ENCODE results near the gene TTC31. TPM values are rescaled to one million over a fixed set of nuclear protein-coding genes. Genes with fewer than 3 reads are reported as not detected.
"Not testable (repeated sequence)": the region's sequence is repeated elsewhere in the genome, so short reads cannot be mapped to it uniquely, and the experiment has no call there.

TTC31 gene
- total RNA-seq, 1 donor from 2014 or later: 20.9 TPM

- peak overlapping the region; percentile 72 for H3K4me3 ChIP-seq (ENCODE audit: low read depth, low read length)
- no peak for TF ChIP-seq CTCF (conservative IDR thresholded peaks at IDR 0.05; ENCODE audit: low read depth, low read length)
- no peak for DNase-seq (ENCODE audit: low read depth)
Observed at GRCh38 chr2:74440378-74441169, 42.3 kb upstream of the TTC31 start.

GRCh38 chr2:74441170-74441689 is 41.7 kb upstream of the TTC31 start:
- peak overlapping the region; percentile 72 for H3K4me3 ChIP-seq (ENCODE audit: low read depth, low read length)
- no peak for TF ChIP-seq CTCF (conservative IDR thresholded peaks at IDR 0.05; ENCODE audit: low read depth, low read length)
- no peak for DNase-seq (ENCODE audit: low read depth)

GRCh38 chr2:74441690-74442482 is 41.0 kb upstream of the TTC31 start, which contains the start of gene RTKN:
TSS of gene RTKN (minus strand) at chr2:74441937. CDS start at chr2:74441816, 121 bp downstream.
- H3K4me3 ChIP-seq (ENCODE audit: low read depth, low read length): peak within 1 kb of the TSS; percentile 72
- DNase-seq (ENCODE audit: low read depth): peak; percentile 68
- TF ChIP-seq CTCF (conservative IDR thresholded peaks at IDR 0.05; ENCODE audit: low read depth, low read length): peak; percentile 5

- DNase-seq (ENCODE audit: low read depth): not testable (repeated sequence)
- peak overlapping the region; percentile 72 for H3K4me3 ChIP-seq (ENCODE audit: low read depth, low read length)
Observed at GRCh38 chr2:74442483-74443297, 40.2 kb upstream of the TTC31 start.

GRCh38 chr2:74444498-74445318 is 38.2 kb upstream of the TTC31 start:
- DNase-seq (ENCODE audit: low read depth): no peak
- H3K4me3 ChIP-seq (ENCODE audit: low read depth, low read length): no peak overlapping the region
- no peak for TF ChIP-seq CTCF (conservative IDR thresholded peaks at IDR 0.05; ENCODE audit: low read depth, low read length)

DNA sequence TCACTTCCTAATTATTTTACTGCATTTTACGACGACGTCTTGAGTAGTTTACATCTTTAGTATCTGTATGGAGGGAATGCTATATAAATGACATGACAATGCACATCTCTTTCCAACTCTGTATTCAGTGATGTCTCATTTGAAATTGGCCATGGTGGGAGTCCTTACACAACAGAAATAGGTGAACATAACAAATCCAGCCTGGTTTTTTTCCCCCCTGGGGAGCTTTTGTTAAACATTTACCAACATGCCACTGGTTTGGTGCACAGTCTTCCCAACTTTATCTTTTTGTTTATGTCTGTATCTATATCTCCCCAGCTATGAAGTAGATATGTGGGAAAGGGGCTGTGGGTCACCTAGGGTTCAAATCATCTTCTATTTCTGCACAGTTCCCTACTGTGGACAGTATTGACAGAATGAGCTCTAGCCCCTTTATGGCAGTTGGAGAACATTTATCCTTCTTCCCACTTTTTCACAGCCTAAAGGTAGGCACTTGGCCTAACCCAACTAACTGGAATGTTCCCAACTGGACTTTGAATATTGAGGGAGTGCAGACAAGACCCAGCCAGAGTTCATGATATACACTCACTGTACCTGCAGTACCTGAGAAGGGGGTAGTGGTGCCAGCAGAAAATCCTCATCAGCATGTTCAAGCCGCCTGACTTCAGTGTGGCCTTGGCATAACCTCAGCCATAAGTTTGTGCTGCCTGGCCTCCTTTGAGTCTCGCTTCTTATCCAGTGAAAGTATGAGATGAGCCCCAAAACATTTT is 35.5 kb upstream of the TTC31 start:
- no peak for DNase-seq (ENCODE audit: low read depth)
- TF ChIP-seq CTCF (conservative IDR thresholded peaks at IDR 0.05; ENCODE audit: low read depth, low read length): no peak

More for the DNA sequence above, 35.5 kb upstream of the TTC31 start:
- H3K4me3 ChIP-seq (ENCODE audit: low read depth, low read length): no peak overlapping the region

Measured in epithelial cell of proximal tubule (primary cell).